HG03457 (cell line): ENCODE results near the gene CALD1.
"Not testable (repeated sequence)": the region's sequence is repeated elsewhere in the genome, so short reads cannot be mapped to it uniquely, and the experiment has no call there.

Experiments
- ATAC-seq: cut with Tn5 transposase; IDR thresholded peaks from one replicate; pipeline ENCODE4 v1.9.1; 2021; ENCODE audit warnings: moderate number of reproducible peaks; ENCODE audit not compliant: unreplicated experiment

CALD1 gene

DNA sequence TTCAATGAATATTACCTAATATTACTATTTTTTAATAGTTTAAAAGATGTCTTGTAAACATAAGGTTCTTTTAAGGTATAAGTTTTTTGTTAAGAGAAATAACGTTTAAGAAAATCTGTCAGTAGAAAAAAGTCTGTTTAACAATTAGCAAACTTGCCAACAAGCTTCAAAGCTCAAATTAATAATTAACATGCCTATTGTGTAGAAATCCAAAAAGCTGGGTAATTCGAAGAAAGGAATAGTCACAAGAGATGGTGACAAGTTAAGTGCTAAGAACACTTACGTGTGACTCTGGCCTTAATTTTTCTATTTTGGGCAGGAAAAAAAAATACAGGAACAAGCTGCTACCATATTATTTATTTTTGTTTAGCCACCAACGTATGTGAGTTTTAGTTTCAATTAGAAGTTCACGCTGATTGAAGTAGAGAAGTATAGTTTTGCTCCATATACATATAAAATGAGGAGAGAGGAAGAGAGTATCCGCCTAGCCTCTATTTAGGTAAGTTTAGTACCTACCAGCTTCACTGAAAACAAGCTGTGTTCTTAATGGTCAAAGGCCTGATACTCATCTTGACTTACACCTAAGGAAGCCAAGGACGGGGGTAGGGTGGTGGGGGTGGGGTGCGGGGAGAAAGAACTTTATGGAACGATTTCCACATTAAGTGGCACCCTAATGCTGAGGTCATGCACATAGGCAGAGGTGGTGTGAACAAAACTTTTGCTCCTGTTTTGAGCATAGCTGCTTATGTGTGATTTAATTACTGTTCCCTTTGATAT is 163.4 kb downstream of the CALD1 start:
- no peak for ATAC-seq

GRCh38 chr7:134943785-134944400 is 164.5 kb downstream of the CALD1 start:
- no peak for ATAC-seq

DNA sequence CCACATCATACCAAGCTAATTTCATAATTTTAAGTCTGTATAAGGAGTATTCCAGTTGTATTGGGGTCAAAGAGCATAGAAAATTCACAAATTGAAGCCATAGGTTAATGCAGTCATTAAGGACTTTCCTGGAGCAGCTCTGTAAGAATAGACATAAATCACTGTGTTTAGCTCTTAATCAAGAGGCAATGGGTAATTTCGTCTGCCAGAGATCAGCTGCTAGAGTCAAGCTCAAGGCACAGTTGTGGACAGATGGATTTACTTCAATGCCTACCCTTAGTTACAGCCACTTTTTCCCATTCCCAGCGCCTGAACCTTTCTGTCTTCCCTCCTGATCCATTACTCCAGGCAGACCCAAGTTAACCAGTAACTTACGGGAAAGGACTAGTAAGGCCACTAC is 166.3 kb downstream of the CALD1 start:
- ATAC-seq, result no peak

- ATAC-seq, result no peak
Observed at GRCh38 chr7:134946260-134946659, 166.8 kb downstream of the CALD1 start.

- no peak for ATAC-seq
Observed at GRCh38 chr7:134947329-134947728, 167.9 kb downstream of the CALD1 start.

DNA sequence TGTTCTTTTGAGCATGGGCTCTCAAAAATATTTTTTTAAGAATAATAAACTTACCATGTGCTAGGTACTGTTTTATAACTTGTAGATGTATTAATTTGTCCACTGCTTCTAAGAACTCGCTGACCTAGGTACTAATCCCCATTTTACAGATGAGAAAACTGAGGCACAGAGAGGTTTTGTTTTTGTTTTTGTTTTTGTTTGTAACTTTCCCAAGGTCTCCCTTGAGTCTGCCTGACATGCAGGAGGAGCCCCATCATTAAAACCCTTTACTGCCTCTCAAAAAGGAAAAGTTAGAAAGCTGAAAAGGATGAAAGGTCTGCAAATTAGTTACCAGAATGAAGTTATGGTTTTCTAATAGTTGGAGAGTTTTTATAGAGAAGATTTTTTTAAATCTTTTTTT is 168.4 kb downstream of the CALD1 start:
- ATAC-seq, result no peak

- ATAC-seq, result no peak
Observed at GRCh38 chr7:134948246-134948645, 168.8 kb downstream of the CALD1 start.

GRCh38 chr7:134948736-134949135 is 169.3 kb downstream of the CALD1 start:
- ATAC-seq, result no peak

GRCh38 chr7:134949171-134949570 is 169.7 kb downstream of the CALD1 start:
- no peak for ATAC-seq

DNA sequence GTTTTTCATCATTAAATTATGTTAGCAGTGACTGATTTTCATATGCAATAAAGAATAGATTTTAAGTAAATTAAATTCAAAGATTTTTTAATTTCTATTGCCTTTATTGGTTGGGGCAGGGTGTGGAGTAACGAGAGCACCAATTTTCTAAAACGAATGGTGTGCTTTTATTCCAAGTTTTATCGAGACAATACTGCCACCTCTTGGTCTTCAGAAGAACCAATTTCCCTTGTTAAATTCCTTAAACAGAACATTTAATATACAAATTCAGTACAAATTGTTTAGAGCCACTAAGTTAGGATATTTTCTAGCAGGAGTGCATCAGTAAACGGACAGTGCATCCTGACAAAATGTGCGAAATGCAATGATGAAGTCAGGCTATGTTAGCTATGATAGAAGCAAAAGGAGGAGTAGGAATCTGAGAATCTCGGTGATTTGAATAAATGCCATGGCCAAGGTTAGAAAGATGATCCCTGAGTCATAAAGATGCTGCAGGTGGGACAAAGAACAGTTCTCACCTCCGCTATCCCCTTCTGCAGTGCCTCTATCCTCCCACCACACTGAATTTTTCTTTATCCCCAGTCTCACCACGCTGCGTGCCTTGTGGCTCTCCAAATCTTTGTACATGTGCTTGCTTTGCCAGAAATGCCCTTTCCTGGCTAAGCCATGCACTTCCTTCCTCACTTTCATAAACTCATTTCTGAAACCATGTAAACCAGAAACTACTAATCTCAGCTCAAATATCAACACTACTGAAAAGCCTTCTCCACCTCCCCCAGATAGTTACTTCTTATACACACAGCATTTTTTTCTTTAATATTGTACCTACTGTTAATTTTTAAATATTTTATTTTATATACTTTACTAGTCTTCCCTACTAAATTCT is 175.0 kb downstream of the CALD1 start:
- ATAC-seq, result no peak

GRCh38 chr7:134957005-134957404 is 177.6 kb downstream of the CALD1 start:
- ATAC-seq, result no peak

- no peak for ATAC-seq
Observed at GRCh38 chr7:134959810-134960209, 180.4 kb downstream of the CALD1 start.

GRCh38 chr7:134962270-134962780 is 182.9 kb downstream of the CALD1 start:
- ATAC-seq, result no peak

DNA sequence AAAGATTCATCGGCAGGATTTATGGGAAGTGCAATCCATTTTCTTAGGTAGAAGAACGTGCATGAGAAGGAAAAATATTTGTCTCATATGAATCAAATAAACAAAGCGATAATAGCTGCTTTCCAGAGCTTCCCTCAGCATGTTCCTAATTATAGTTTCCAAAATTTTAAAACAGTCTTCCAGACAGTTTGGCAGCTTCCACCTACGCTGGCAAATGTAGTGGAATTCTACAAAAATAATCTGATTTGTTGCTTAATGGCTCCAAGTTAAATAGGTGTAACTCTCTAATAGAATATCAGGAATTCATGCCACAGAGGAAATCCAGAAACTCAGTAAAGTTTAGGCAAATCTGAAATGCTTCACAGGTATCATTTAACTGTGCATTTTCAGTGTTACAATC is 183.6 kb downstream of the CALD1 start:
- no peak for ATAC-seq

GRCh38 chr7:134966691-134967090 is 187.3 kb downstream of the CALD1 start:
- ATAC-seq, result no peak

DNA sequence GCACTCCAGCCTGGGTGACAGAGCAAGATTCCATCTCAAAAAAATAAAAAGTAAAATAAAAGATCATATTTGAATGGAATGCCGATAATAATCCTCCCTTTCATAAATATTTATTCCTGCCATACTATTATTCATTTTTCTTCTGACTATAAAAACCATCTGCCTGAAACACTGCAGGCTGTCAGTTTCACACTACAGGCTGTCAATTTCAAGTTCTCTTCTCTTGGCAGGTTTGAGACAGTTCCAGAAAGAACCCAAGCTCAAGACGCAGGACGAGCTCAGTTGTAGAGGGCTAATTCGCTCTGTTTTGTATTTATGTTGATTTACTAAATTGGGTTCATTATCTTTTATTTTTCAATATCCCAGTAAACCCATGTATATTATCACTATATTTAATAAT is 188.7 kb downstream of the CALD1 start:
- ATAC-seq, result no peak

- ATAC-seq, result not testable (repeated sequence)
Observed at GRCh38 chr7:134981645-134982044, 202.2 kb downstream of the CALD1 start.

DNA sequence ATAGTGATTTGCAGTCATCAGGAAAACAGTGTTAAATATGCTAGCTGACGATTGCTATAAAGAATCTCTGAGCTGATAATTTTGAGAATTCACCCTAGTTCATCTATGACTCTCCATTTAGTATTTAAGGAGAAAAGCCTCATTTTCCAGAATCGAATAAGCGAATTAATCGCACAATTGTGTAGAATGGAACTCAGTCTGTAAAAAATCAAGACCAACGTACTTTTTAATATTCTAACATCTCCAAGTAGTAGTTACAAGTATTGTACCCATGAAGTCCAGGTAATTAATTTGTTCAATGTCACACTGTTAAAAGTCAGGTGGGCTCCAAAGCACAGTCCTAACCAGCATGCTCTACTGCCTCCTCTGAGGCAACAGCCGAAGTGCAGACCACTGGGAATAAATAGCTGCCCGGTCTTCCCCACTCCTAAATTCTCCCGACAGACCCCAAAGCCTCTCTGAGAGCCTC is 206.5 kb downstream of the CALD1 start:
- peak; percentile 27 for ATAC-seq

DNA sequence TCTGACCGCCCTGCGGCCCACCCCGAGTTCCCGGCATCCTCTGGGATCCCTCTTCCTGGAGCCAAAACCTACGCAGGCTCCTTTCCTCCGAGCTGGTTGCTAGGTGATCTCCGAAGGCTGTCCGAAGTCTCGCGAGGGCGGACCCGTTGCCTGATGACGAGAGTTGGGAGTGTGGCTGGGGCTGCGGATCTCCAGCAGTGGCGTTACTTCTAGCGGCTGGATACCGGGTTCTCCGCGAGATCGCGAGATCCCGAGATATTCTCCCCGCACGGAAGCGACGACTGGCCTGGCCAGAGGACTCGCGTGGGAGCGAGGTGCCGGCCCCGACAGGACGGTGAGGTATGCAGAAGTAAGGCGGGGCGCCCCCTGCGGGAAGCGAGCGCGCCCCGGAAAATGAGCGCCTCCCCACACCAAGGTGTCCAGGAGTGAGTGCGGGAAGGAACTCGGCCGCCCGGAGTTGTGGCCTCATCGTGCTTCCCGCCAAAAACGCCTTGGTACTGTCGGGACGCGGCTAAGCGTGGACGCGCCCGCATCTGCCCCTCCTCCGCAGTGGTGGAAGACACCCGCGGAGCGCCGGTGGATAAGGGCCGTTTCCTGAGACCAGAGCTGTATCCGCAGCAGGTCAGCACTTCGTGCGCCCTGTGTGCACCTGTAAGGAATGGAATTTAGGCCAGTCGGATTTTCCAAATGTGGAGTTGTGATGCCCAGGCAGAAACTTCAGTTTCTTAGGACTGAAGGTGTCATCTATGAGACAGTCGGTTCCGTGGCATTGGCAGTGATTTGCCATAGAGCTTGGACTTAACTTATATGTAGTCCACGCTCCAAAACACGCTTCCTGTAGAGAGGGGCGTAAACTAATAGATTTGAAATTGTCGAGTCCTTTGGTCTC is 207.2 kb downstream of the CALD1 start, which contains the start of gene AGBL3:
AGBL3 (plus strand) TSS at position 146 of the 889 bp plus-strand sequence. CDS start 1,426 bp downstream, outside the sequence.
- ATAC-seq, result peak; percentile 86

DNA sequence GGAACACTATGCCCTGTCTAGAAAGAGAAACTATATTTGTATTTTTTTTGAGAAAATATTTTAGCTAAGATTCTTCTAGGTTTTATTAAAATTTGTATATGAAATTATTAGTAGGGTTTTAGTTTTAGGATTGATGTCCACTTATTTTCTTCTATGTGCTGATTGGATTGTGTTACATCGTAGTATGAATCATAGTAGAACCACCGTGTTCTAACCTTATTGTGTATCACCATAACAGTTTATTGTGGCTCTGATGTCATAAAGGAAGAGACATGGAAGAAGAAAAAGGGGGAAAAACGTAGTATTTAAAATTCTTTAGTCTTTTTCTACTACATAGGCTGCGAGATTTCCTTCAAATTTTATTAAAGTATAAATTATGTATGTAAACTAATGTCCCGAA is 208.7 kb downstream of the CALD1 start:
- ATAC-seq, result no peak
